GM10248 (cell line): ENCODE data around the gene MCM8.

Source experiments
- CTCF ChIA-PET: fragments of 300-600 bp; sonication (Branson Sonifier 250); formaldehyde crosslinking; extraction: SDS; loops from one replicate; lab custom pipeline; 2021; ENCODE audit warnings: antibody characterized with exemption; lab: Yijun Ruan, JAX
- POLR2A ChIA-PET: fragments of 350-650 bp; sonication (Branson Sonifier 250); formaldehyde crosslinking; extraction: SDS; loops from one replicate; lab custom pipeline; 2020; ENCODE audit warnings: antibody characterized with exemption; lab: Yijun Ruan, JAX
- DNase-seq: peaks from one replicate; pipeline ENCODE4 v3.0.0; 2012; ENCODE audit errors: extremely low spot score
- TF ChIP-seq, protein P1 (sequence below): IDR thresholded peaks from 2 replicates; pipeline ENCODE4 v1.5.1; 2012; ENCODE audit warnings: mild to moderate bottlenecking, low read depth; ENCODE audit errors: extremely low read depth, missing control alignments, control extremely low read depth

MCM8 gene

DNA sequence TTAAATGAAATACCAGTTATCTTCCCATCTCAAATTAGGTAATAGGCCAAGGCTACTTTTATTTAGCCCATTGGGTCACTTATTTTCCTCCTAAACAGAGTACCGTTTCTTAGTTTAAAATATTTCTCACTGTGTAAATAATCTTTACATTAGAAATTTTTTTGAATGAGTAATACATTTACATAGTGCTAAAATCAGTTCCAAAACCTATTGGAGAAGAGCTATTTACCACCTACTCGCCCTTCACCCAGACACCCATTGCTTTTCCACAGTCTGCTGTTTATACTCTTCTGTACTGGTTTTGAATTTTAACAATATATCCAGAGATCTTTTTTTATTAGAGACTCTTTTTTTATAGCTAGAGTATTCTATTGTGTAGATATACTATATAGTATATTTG, 36.9 kb downstream of the MCM8 start:
- ChIA-PET CTCF (interaction anchor here (1.1 to 3.3 kb wide), 5 partner anchors 9 to 458 kb away, joined by 3 to 12 read pairs (median 4); no protein-coding TSS in a partner anchor), POLR2A (no interaction called here)

DNA sequence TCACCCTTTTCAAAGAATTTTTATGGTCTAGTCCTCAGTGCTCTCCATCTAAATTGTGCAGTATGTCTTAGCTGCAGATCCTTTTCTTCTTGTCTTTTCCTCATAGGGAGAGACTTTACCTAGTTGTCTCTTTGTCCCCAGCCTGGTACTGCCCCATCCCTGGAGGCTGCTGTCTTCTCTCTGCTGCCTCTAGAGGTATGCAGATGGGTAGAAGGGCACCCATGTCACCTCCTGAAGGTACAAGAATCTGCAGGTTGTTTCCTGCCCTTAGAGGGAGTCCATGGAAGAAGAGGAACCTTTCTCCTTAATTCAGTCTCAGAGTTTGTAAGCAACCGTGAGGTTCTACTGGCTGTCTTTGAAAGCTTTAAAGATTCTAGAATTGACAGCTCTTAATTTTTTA, 39.1 kb downstream of the MCM8 start:
- CTCF ChIA-PET = interaction anchor here (1.1 to 3.3 kb wide), 4 partner anchors 9 to 461 kb away, joined by 3 to 12 read pairs (median 6); no protein-coding TSS in a partner anchor
- no peak for DNase-seq
- TF ChIP-seq, protein P1, sequence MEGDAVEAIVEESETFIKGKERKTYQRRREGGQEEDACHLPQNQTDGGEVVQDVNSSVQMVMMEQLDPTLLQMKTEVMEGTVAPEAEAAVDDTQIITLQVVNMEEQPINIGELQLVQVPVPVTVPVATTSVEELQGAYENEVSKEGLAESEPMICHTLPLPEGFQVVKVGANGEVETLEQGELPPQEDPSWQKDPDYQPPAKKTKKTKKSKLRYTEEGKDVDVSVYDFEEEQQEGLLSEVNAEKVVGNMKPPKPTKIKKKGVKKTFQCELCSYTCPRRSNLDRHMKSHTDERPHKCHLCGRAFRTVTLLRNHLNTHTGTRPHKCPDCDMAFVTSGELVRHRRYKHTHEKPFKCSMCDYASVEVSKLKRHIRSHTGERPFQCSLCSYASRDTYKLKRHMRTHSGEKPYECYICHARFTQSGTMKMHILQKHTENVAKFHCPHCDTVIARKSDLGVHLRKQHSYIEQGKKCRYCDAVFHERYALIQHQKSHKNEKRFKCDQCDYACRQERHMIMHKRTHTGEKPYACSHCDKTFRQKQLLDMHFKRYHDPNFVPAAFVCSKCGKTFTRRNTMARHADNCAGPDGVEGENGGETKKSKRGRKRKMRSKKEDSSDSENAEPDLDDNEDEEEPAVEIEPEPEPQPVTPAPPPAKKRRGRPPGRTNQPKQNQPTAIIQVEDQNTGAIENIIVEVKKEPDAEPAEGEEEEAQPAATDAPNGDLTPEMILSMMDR = peak; percentile 2
- POLR2A ChIA-PET = no interaction called here

More for the DNA sequence above, 36.9 kb downstream of the MCM8 start:
- TF ChIP-seq, protein P1 = no peak
- no peak for DNase-seq

DNA sequence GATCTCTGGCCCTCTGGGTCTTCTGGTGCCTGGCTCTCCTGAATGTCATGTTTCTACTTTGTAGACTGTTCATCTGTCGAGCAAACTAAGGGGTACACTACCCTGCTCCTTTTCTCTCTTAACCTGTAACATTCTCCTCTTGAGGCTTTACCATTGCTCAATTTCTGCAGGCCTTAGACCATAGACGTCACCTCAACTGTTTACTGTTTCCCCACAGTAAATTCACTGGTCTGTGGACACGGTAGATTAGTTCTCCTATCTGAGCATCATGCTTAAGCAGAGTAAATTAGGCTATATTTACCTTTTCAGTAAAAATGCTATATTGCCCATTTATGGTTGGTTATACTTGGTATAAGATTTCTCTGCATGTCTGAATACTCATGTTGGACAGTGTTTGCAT, 40.5 kb downstream of the MCM8 start:
- CTCF ChIA-PET = interaction anchor here (1.1 to 3.3 kb wide), 3 partner anchors 10 to 462 kb away, joined by 4 to 12 read pairs (median 8); no protein-coding TSS in a partner anchor
- POLR2A ChIA-PET = no interaction called here
- TF ChIP-seq, protein P1 = no peak
- DNase-seq = no peak

DNA sequence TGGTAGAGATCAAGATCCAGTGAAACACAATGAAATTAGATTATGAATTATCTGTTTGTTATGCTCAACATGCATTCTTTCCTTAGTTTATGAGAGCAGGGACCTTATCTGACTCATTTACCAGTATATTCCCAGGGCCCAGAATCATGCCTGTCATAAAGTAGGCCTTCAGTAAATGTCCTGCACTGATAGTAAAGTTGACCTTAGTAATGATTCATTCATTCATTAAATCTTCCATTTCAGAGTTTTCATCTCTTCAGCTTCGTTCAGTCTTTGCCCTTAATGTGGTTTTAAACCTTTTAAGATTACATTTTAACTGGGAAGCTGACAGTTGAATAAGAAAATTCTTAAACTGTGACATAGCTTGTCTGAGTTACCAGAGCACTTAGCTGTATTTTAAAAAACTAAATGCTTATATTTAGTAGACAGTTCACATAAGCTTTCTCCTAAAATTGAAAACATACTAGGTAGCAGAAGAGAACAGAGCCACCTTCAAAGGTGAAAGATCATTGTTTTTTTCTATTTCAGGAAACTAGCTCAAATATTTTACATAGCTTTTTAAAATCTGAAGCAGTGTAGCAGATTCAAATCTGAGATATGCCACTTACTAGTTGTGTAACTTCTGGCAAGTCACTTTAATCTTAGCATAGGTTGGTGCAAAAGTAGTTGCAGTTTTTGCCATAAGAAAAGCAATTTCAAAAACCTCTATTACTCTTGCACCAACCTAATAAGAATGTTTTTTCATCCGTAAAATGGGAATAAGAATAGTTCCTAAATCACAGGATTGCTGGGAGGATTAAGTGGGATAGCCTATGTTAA, 41.4 kb downstream of the MCM8 start:
- no peak for DNase-seq
- CTCF ChIA-PET = interaction anchor here (0.7 to 1.2 kb wide), 3 partner anchors 10 to 463 kb away, joined by 3 to 4 read pairs (median 3); no protein-coding TSS in a partner anchor
- POLR2A ChIA-PET = no interaction called here
- TF ChIP-seq, protein P1 = no peak

DNA sequence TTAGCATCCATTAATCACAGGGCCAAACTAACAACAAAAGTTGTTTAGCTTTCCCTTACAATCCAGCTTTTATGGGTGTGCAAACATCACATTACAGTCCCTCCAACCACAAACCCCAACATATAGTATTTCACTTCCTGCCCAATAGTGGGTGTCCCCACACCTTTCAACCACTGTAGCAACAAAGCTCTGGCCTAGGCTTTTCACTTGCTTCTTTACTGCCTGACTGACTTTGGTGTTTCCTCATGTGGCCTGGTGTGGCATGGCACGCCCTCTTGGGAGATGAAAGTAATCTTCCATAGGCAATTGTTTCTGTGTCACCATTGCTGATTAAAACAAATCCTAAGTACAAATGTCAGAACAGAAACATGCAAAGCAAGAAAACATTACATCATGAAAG, 46.3 kb downstream of the MCM8 start:
- DNase-seq = peak; percentile 56
- POLR2A ChIA-PET = no interaction called here
- CTCF ChIA-PET = interaction anchor here (1.0 to 1.6 kb wide), 7 partner anchors 9 to 467 kb away, joined by 3 to 9 read pairs (median 4); no protein-coding TSS in a partner anchor
- TF ChIP-seq, protein P1 = no peak

DNA sequence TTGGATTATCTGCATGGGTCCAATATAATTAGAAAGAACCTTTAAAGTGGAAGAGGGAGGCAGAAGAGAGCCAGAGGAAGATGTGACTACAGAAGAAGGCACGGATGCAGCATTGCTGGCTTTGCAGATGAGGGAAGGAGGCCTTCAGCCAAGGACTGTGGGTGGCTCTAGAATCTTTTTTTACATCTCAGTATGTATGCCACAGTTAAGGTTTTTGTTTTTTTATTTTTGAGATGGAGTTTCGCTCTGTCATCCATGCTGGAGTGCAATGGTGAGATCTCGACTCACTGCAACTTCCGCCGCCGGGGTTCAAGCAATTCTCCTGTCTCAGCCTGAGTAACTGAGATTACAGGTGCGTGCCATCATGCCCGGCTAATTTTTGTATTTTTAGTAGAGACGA, 49.3 kb downstream of the MCM8 start:
- TF ChIP-seq, protein P1 = no peak
- DNase-seq = no peak
- CTCF ChIA-PET = interaction anchor here (5.4 kb wide), 1 partner anchor 470 kb away, joined by 41 read pairs; no protein-coding TSS in a partner anchor
- POLR2A ChIA-PET = no interaction called here
